Colonic mucosa (tissue), 4 donors: ENCODE data around the gene RBM41. TPM values are rescaled to one million over a fixed set of nuclear protein-coding genes. Genes with fewer than 3 reads are reported as not detected.

Source experiments
- DNase-seq: peaks from one replicate; pipeline ENCODE4 v3.0.0-alpha.2; 2020
- H3K27ac ChIP-seq: fragments of 200-600 bp; one replicate; pipeline ENCODE4 v1.8.0; 2021
- H3K27me3 ChIP-seq: fragments of 200-600 bp; one replicate; pipeline ENCODE4 v1.8.0; 2021
- H3K36me3 ChIP-seq: fragments of 200-600 bp; one replicate; pipeline ENCODE4 v1.8.0; 2021
- H3K4me1 ChIP-seq: fragments of 200-600 bp; one replicate; pipeline ENCODE4 v1.8.0; 2021; ENCODE audit warnings: mild to moderate bottlenecking
- H3K4me3 ChIP-seq: fragments of 200-600 bp; one replicate; pipeline ENCODE4 v1.8.0; 2021
- H3K9ac ChIP-seq, 2 donors: one replicate each; pipeline ENCODE4 v1.7.0; 2013; ENCODE audit warnings: control low read depth in 2 of 2, low read depth in 2 of 2, low read length in 2 of 2
- H3K9me3 ChIP-seq: fragments of 200-600 bp; one replicate; pipeline ENCODE4 v1.8.0; 2021
- intact Hi-C: fragments of 100-400 bp; cut with DNase I; formaldehyde crosslinking; loops from one replicate; pipeline ENCODE4 v1.14.1; 2022
- total RNA-seq, 2 donors: library from RNA; stranded (reverse); fragmentation: NEBNext Ultra II Directional in 1 of 2; extraction: Animal tissue kit (Norgen Biotek cat#: 25700) in 1 of 2; gene quantifications; one replicate each; pipeline ENCODE4 v1.2.1, GENCODE V29; 2021
- TF ChIP-seq, protein P1 (sequence below): fragments of 200-600 bp; IDR thresholded peaks from one replicate; pipeline ENCODE4 v1.8.0; 2022; ENCODE audit warnings: antibody characterized with exemption, mild to moderate bottlenecking
- donor health status: healthy.
- donor health status: DM: no; HTN: no; CAD: no.
- donor health status: DM: no; HTN: no; CAD: no.

The RBM41 gene
- total RNA-seq, 2 donors from 2014 or later: 14.3 to 21.9 TPM

DNA sequence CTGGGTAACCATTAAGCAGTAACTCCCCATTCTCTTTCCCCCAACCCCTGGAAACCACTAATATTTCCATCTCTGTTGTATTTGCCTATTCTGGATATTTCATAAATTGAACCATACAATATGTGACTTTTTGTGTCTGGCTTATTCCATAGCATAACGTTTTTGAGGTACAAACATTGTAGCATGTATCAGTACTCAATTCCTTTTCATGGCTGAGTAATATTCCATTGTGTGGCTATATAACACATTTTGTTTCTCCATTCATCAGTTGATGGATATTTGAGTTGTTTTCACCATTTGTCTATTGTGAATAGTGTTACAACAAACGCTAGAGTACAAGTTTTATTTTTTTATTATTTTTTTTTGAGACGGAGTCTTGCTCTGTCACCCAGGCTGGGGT, 63.6 kb downstream of the RBM41 start:
- H3K36me3 ChIP-seq: no peaks in the 10 kb centered on the region
- H3K4me1 ChIP-seq: no peaks in the 10 kb centered on the region
- H3K27ac ChIP-seq: no peak overlapping the region
- intact Hi-C loops: no loop called here
- TF ChIP-seq, protein P1, sequence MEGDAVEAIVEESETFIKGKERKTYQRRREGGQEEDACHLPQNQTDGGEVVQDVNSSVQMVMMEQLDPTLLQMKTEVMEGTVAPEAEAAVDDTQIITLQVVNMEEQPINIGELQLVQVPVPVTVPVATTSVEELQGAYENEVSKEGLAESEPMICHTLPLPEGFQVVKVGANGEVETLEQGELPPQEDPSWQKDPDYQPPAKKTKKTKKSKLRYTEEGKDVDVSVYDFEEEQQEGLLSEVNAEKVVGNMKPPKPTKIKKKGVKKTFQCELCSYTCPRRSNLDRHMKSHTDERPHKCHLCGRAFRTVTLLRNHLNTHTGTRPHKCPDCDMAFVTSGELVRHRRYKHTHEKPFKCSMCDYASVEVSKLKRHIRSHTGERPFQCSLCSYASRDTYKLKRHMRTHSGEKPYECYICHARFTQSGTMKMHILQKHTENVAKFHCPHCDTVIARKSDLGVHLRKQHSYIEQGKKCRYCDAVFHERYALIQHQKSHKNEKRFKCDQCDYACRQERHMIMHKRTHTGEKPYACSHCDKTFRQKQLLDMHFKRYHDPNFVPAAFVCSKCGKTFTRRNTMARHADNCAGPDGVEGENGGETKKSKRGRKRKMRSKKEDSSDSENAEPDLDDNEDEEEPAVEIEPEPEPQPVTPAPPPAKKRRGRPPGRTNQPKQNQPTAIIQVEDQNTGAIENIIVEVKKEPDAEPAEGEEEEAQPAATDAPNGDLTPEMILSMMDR: no peak
- H3K4me3 ChIP-seq: no peak overlapping the region
- H3K27me3 ChIP-seq: no peaks in the 10 kb centered on the region
- no peak overlapping the region for H3K9ac ChIP-seq
- no peak for DNase-seq
- no peaks in the 10 kb centered on the region for H3K9me3 ChIP-seq

DNA sequence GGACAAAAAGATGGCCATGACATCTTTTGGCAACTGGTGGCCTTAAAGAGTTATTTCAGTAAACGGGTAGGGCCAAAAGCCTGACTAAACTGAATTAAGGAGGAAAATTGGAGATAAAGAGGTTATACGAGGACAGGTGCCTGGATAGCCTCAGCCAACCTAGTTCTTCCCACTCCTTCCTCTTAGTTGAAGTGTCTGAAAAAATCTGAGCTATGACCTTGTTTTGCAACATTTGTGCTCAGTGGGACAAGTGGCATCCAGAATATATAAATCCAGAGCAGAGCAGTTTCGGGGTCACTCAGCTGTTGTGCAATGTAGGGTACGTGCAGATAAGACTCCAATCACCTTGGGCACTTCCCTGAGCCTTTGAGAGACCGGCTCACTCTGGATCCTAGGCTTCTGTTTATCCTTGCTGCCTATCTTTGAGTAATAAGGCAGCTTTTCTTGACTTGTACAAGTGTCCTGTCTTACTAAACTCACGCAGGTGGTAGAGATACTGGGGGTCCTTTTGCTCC, 68.4 kb downstream of the RBM41 start:
- no peaks in the 10 kb centered on the region for H3K36me3 ChIP-seq
- H3K27ac ChIP-seq: no peak overlapping the region
- no peaks in the 10 kb centered on the region for H3K27me3 ChIP-seq
- H3K4me3 ChIP-seq: no peak overlapping the region
- no peak for DNase-seq
- TF ChIP-seq, protein P1: no peak
- H3K4me1 ChIP-seq: no peaks in the 10 kb centered on the region
- no peak overlapping the region for H3K9ac ChIP-seq
- intact Hi-C loops: no loop called here
- no peaks in the 10 kb centered on the region for H3K9me3 ChIP-seq

- no peak overlapping the region for H3K4me3 ChIP-seq
- no peak overlapping the region for H3K27ac ChIP-seq
- H3K4me1 ChIP-seq: no peaks in the 10 kb centered on the region
- TF ChIP-seq, protein P1: no peak
- no peaks in the 10 kb centered on the region for H3K27me3 ChIP-seq
- H3K36me3 ChIP-seq: no peaks in the 10 kb centered on the region
- H3K9me3 ChIP-seq: no peaks in the 10 kb centered on the region
- H3K9ac ChIP-seq: no peak overlapping the region
- DNase-seq: no peak
- intact Hi-C loops: no loop called here
Measured at GRCh38 chrX:107047622-107048021, 71.0 kb downstream of the RBM41 start.

DNA sequence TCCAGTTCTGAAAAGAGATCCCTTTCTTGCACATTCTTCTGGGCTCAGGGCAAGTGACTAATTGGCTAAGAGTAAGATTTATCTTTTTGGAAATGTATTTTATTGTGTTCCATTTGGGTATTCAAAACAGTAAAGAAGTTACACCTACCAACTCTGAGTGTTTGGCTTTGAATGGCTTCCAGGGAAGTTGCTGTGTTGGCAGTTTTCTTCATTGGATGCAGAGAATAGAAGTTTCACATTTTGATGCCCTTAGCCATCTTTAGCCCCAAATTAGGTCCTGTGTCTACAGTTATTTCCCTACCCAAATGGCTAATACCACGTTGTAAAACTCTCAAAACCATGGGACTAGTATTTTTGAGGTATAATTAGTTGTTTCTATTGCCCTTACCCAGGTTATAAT, 88.9 kb downstream of the RBM41 start:
- no peak for DNase-seq
- H3K4me1 ChIP-seq: no peaks in the 10 kb centered on the region
- intact Hi-C loops: no loop called here
- no peak overlapping the region for H3K27ac ChIP-seq
- no peaks in the 10 kb centered on the region for H3K27me3 ChIP-seq
- TF ChIP-seq, protein P1: no peak
- H3K36me3 ChIP-seq: no peaks in the 10 kb centered on the region
- no peak overlapping the region for H3K4me3 ChIP-seq
- H3K9me3 ChIP-seq: no peaks in the 10 kb centered on the region
- H3K9ac ChIP-seq: no peak overlapping the region

DNA sequence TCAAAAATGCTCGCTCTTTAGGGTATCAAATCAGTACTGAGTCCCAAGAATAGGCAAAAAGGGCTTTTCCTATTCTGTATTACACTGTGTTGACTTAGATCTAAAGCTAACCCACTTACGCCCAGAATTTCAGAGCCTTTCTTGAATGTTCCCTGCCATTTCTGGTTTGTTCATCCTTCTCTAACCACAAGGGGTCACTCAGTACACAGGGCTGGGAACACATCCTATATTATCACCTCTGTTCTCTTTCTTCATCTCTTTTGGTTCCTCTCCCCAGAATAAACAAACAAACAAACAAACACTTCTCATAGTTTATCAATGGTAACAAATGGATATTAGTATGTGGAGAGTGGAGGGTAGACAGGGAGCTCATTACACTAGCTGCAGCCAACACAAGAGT, 93.1 kb downstream of the RBM41 start:
- Histone ChIP-seq H3K27me3 (no peaks in the 10 kb centered on the region), H3K4me1 (no peaks in the 10 kb centered on the region), H3K27ac (no peak overlapping the region), H3K9ac (no peak overlapping the region), H3K9me3 (no peaks in the 10 kb centered on the region), H3K4me3 (no peak overlapping the region), H3K36me3 (no peaks in the 10 kb centered on the region)
- TF ChIP-seq, protein P1: peak; percentile 34
- DNase-seq: no peak
- intact Hi-C loops: no loop called here
